ENCODE data around the gene CTSA.
A peak's percentile ranks its signal among the peaks of the same experiment; 100 is the strongest.

The CTSA gene

DNA sequence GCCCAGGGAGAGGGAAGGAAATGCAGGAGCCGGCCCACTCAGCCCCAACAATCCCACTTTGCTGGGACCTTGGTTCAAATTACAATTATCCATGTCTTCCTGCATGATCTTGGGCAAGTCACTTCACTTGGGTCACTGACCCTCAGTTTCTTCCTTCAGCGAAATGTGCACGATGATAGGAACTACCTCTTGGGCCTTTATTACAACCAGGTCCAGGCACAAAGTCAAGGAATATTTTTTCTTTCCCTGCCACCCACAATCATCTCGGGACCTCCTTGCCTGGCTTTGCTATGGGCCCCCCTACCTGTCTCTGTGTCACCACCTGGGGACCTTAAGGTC lies 21.2 kb downstream of the CTSA start:
- Histone ChIP-seq H3K9ac (ENCODE audit: low read depth, low read length) (peak overlapping the region; percentile 25; the same call in 1 of the 2 replicates), H3K27ac (ENCODE audit: low read length) (no peak overlapping the region), H3K36me3 (ENCODE audit: insufficient read depth, low read depth, low read length) (peaks cover 24% of the 10 kb centered on the region), H3K4me3 (ENCODE audit: low read length) (peak overlapping the region; percentile 73), H3K9me3 (ENCODE audit: insufficient read depth, low read depth, low read length) (no peaks in the 10 kb centered on the region), H3K27me3 (ENCODE audit: insufficient read depth, low read length) (no peaks in the 10 kb centered on the region), H3K4me1 (ENCODE audit: insufficient read depth, low read length) (peaks cover 3% of the 10 kb centered on the region; the same call in 1 of the 2 replicates)

DNA sequence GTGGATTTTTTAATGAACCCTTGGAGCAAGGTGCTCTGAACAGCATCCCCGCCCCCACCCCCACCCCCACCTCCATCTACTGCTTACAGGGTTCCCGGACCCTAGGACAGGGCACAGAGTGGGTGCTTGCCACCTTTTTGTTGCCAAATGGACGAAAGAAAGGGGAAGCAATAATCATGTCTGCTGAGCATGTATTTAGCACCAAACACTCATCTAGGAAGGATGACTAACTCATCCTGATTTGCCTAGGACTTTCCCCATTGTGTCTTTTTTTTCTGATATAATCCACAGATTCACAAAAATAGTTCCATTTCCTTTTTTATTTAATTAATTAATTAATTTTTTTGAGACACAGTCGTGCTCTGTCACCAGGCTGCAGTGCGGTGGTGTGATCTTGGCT lies 22.0 kb downstream of the CTSA start:
- H3K27ac ChIP-seq (ENCODE audit: low read length), result no peak overlapping the region
- peaks cover 16% of the 10 kb centered on the region for H3K36me3 ChIP-seq (ENCODE audit: insufficient read depth, low read depth, low read length)
- no peak overlapping the region for H3K9ac ChIP-seq (ENCODE audit: low read depth, low read length)
- H3K9me3 ChIP-seq (ENCODE audit: insufficient read depth, low read depth, low read length), result no peaks in the 10 kb centered on the region
- H3K4me3 ChIP-seq (ENCODE audit: low read length), result no peak overlapping the region
- H3K4me1 ChIP-seq (ENCODE audit: insufficient read depth, low read length), result peaks cover 3% of the 10 kb centered on the region; the same call in 1 of the 2 replicates
- H3K27me3 ChIP-seq (ENCODE audit: insufficient read depth, low read length), result no peaks in the 10 kb centered on the region

DNA sequence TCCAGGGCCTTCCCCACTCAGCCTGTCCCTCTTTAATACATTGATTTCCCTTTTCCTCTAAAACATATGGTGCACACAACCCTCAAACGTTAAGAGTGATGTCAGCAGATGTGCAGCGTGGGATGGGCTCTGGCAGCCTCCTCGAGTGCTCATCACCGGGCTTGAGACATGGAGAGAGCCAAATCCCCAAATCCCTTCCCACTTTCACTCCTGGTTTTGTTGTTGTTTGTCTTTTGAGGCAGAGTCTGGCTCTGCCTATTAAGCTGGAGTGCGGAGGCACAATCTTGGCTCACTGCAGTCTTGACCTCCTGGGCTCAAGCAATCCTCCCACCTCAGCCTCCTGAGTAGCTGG lies 26.6 kb downstream of the CTSA start:
- Histone ChIP-seq H3K27ac (ENCODE audit: low read length) (no peak overlapping the region), H3K9me3 (ENCODE audit: insufficient read depth, low read depth, low read length) (no peaks in the 10 kb centered on the region), H3K4me1 (ENCODE audit: insufficient read depth, low read length) (no peaks in the 10 kb centered on the region), H3K36me3 (ENCODE audit: insufficient read depth, low read depth, low read length) (no peaks in the 10 kb centered on the region), H3K9ac (ENCODE audit: low read depth, low read length) (no peak overlapping the region), H3K4me3 (ENCODE audit: low read length) (no peak overlapping the region), H3K27me3 (ENCODE audit: insufficient read depth, low read length) (no peaks in the 10 kb centered on the region)

DNA sequence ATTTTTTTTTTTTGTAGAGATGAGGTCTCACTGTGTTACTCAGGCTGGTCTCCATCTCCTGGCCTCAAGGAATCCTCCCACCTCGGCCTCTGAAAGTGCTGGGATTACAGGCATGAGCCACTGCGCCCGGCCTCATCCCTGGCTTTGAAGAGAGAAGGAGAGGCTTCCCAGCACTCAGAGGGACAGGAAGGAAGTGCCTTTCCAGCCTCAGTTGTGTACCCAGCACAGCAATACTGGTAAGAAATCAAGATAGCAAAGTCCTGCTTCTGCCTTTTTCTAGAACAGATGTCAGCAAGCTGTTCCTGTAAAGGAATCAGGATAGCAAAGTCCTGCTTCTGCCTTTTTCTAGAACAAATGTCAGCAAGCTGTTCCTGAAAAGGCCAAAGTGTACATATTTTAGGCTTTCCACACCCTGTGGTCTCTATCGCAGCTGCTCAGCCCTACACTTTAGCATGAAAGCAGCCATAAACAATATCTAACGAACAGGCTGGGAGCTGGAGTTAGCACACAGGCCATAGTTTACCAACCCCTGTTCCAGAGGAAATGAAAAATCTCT lies 27.1 kb downstream of the CTSA start:
- Histone ChIP-seq H3K9ac (ENCODE audit: low read depth, low read length) (no peak overlapping the region), H3K27me3 (ENCODE audit: insufficient read depth, low read length) (no peaks in the 10 kb centered on the region), H3K36me3 (ENCODE audit: insufficient read depth, low read depth, low read length) (no peaks in the 10 kb centered on the region), H3K27ac (ENCODE audit: low read length) (no peak overlapping the region), H3K4me3 (ENCODE audit: low read length) (no peak overlapping the region), H3K9me3 (ENCODE audit: insufficient read depth, low read depth, low read length) (no peaks in the 10 kb centered on the region), H3K4me1 (ENCODE audit: insufficient read depth, low read length) (no peaks in the 10 kb centered on the region)

DNA sequence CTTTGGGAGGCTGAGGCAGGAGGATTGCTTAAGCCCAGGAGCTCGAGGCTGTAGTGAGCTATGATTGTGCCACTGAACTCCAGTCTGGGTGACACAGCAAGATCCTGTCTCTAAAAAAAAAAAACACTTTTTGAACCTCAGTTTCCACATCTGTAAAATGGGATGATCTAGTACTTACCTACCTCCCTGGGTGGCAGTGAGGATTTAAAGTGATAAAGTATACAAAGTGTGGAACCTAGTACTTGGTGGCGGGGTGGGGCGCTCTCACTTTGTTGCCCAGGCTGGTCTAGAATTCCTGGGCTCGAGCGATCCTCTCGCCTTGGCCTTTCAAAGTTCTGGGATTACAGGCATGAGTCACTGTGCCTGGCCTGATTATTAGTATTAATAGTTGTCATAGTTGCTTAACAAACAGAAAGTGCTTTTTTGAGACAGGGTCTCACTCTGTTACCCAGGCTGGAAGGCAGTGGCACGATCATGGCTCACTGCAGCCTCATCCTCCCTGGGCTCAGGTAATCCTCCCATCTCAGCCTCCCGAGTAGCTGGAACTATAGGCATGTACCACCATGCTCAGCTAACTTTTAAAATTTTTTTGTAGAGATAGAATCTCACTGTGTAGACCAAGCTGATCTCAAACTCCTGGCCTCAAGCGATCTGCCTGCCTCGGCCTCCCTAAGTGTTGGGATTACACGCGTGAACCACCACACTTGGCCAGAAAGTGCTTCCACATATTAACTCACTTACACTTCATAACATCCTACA lies 27.8 kb downstream of the CTSA start:
- no peaks in the 10 kb centered on the region for H3K4me1 ChIP-seq (ENCODE audit: insufficient read depth, low read length)
- H3K9me3 ChIP-seq (ENCODE audit: insufficient read depth, low read depth, low read length), result no peaks in the 10 kb centered on the region
- no peaks in the 10 kb centered on the region for H3K27me3 ChIP-seq (ENCODE audit: insufficient read depth, low read length)
- H3K9ac ChIP-seq (ENCODE audit: low read depth, low read length), result no peak overlapping the region
- no peak overlapping the region for H3K4me3 ChIP-seq (ENCODE audit: low read length)
- no peaks in the 10 kb centered on the region for H3K36me3 ChIP-seq (ENCODE audit: insufficient read depth, low read depth, low read length)
- no peak overlapping the region for H3K27ac ChIP-seq (ENCODE audit: low read length)

DNA sequence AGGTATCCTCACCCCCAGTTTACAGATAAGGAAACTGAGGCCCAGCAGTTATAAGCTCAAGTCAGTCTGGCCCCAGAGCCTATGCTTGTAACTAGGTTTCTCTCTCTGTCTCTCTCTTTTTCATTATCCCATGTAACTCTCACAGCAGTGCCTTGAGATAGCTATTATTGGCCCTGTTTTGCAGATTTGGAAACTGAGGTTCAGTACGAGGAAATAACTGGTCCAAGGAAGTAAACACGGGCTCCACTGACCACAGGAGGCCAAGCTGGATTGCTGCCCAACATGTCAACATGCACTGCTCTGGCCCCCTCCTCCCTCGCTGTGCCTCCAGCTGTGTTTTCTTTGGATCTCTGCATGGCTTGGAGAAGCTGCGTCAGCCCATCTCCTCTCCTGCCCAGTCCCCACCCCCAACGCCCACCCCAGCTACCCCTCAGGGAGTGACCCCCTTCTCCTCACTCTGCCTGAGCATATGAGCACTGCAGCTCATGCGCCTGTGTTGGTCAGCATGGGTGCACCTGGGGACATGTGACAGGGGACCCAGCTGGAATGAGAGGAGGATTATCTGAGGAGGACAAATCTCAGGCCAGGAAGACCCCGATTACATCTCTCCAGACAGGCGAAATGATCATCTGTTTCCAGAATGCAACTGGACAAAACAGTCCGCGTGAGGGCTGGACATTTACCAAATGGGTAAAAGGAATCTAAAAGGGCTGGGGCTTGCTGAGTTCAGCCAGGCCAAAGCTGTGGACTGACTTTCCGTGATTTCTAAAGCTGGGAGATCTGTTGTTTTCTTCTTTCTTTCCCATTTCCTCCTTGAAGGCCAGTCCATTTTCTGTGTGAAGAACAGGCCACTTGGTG lies 28.6 kb downstream of the CTSA start:
- no peak overlapping the region for H3K27ac ChIP-seq (ENCODE audit: low read length)
- H3K4me1 ChIP-seq (ENCODE audit: insufficient read depth, low read length), result no peaks in the 10 kb centered on the region
- no peak overlapping the region for H3K4me3 ChIP-seq (ENCODE audit: low read length)
- no peaks in the 10 kb centered on the region for H3K27me3 ChIP-seq (ENCODE audit: insufficient read depth, low read length)
- no peak overlapping the region for H3K9ac ChIP-seq (ENCODE audit: low read depth, low read length)
- H3K36me3 ChIP-seq (ENCODE audit: insufficient read depth, low read depth, low read length), result no peaks in the 10 kb centered on the region
- H3K9me3 ChIP-seq (ENCODE audit: insufficient read depth, low read depth, low read length), result no peaks in the 10 kb centered on the region

DNA sequence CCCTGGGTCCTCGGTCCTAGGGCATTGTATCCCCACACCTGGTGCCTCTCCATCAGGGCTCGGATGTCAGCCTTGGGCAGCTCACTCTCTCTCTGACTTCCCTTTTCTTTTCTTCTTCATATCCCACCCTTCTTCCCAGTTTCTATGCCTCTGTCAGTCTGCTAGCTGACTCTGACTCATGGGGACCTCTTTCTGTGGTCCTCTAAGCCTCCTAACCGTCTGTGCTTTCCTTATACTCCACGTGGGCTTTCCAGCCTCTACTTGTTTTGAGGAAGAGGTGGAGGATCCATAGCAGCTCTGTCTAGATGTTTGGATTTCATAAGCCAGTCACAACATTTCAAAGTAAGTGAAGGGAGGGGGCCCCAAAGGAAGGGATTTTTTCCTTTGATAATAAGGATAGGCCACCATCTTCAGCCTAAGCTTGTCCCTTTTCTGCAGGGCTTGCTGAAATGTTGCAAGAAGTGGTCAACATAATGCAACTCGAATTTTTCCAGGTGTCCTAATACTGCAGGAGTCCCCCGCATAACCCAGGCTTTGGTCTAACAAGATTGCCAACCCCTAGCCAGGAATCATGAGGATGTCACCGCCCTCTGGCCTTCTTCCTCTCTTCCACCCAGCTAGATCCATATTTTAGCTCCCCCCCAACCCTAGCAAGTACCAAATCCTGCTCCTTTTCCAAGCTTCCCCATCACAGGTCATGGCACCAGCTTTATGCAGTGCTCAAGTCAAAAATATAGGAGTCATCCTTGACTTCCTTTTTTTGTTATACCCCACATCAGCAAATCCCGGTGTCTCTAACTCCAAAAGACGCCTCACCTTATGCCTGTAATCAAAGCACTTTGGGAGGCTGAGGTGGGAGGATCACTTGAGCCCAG lies 29.6 kb downstream of the CTSA start:
- H3K4me1 ChIP-seq (ENCODE audit: insufficient read depth, low read length), result no peaks in the 10 kb centered on the region
- no peaks in the 10 kb centered on the region for H3K9me3 ChIP-seq (ENCODE audit: insufficient read depth, low read depth, low read length)
- no peak overlapping the region for H3K4me3 ChIP-seq (ENCODE audit: low read length)
- no peaks in the 10 kb centered on the region for H3K36me3 ChIP-seq (ENCODE audit: insufficient read depth, low read depth, low read length)
- H3K27me3 ChIP-seq (ENCODE audit: insufficient read depth, low read length), result no peaks in the 10 kb centered on the region
- H3K27ac ChIP-seq (ENCODE audit: low read length), result no peak overlapping the region
- no peak overlapping the region for H3K9ac ChIP-seq (ENCODE audit: low read depth, low read length)

DNA sequence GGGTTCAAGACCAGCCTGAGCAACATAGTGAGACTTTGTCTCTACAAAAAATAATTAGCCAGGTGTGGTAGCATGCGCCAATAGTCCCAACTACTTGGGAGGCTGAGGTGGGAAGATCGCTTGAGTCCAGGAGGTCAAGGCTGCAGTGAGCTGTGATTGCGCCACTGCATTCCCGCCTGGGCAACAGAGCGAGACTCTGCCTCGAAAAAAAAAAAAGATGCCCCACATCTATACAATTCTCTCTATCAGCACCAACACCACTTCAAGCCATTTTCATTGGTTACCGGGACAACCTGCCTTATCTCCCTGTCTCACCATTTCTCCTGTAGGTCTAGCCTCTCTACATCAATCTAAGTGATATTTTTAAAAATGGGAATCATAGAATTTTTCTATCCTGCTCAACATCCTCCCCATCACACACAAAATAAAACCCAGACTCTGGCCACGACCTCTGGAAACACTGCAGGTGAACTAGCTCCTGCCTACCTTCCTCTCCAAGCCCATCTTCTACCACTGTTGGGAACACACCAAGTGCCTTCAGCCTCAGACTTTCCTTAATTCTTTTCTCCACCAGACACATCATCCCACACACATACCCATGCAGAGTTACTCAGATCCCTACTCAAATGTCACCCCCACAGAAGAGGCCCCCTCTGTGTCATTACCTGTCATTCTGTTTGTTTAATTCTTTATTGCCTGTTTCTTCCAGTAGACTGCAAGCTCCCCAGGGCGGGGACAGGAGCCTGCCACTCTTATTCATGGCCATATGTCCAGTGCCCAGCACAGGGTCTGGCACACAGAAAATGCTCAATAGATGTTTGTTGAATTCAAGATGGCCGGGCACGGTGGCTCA lies 30.4 kb downstream of the CTSA start:
- Histone ChIP-seq H3K27ac (ENCODE audit: low read length) (no peak overlapping the region), H3K4me1 (ENCODE audit: insufficient read depth, low read length) (no peaks in the 10 kb centered on the region; the same call in 1 of the 2 replicates), H3K27me3 (ENCODE audit: insufficient read depth, low read length) (no peaks in the 10 kb centered on the region), H3K9me3 (ENCODE audit: insufficient read depth, low read depth, low read length) (no peaks in the 10 kb centered on the region), H3K4me3 (ENCODE audit: low read length) (no peak overlapping the region), H3K36me3 (ENCODE audit: insufficient read depth, low read depth, low read length) (no peaks in the 10 kb centered on the region), H3K9ac (ENCODE audit: low read depth, low read length) (no peak overlapping the region)

DNA sequence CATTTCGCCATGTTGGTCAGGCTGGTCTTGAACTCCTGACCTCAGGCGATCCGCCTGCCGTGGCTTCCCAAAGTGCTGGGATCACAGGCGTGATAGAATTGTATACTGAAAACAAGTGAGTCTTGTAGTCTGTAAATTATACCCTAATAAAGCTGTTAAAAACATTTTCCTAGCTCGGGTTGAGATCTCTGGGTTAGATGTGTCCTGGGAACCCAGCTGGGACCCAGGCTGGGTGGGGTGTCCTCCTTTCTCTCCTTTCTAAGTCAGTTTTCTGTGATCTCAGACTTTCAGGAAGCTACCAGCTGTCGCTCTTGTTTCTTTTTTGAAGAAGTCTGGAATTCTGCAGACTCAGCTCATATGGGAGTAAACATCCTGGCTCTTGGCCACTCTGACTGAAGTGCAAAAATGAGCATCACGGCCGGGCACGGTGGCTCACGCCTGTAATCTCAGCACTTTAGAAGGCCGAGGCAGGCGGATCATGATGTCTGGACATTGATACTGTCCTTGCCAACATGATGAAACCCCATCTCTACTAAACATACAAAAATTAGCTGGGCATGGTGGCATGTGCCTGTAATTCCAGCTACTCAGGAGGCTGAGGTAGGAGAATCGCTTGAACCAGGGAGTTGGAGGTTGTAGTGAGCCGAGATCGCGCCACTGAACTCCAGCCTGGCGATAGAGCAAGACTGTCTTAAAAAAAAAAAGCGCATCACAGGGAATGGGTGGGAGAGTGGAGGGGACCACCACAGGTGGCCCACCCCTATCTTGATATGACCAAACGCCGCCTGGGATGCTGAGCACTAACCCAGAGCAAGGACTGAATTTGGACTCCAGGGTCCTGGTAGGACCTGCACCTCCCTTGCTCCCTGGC lies 33.5 kb downstream of the CTSA start:
- no peaks in the 10 kb centered on the region; the same call in 1 of the 2 replicates for H3K4me1 ChIP-seq (ENCODE audit: insufficient read depth, low read length)
- no peak overlapping the region for H3K27ac ChIP-seq (ENCODE audit: low read length)
- H3K27me3 ChIP-seq (ENCODE audit: insufficient read depth, low read length), result no peaks in the 10 kb centered on the region
- H3K36me3 ChIP-seq (ENCODE audit: insufficient read depth, low read depth, low read length), result no peaks in the 10 kb centered on the region
- no peak overlapping the region for H3K4me3 ChIP-seq (ENCODE audit: low read length)
- no peaks in the 10 kb centered on the region for H3K9me3 ChIP-seq (ENCODE audit: insufficient read depth, low read depth, low read length)
- no peak overlapping the region for H3K9ac ChIP-seq (ENCODE audit: low read depth, low read length)

DNA sequence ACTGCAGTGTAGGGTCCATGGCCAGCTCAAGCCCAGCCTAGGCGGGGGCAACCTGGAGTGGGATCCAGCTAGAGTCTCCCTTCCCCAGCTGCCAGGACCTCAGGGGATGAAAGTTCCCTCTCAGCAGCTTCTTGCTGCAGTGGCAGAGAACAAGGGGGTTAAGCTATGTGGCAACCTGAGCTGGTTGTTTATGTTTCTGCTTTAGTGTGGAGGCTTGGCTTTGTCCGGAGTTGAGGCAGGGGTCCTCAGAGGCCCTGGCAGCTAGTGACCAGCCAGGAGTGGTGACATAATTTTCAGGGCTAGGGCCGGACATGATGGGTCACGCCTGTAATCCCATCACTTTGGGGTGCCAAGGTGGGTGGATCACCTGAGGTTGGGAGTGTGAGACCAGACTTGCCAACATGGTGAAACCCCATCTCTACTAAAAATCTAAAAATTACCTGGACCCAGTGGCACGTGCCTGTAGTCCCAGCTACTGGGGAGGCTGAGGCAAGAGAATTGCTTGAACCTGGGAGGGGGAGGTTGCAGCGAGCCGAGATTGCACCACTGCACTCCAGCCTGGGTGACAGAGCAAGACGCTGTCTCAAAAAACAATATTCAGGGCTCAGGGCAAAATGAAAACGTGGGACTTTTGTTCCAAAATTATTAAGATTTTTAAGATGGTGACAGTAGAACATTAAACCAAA lies 34.8 kb downstream of the CTSA start:
- H3K27me3 ChIP-seq (ENCODE audit: insufficient read depth, low read length), result no peaks in the 10 kb centered on the region
- no peak overlapping the region for H3K9ac ChIP-seq (ENCODE audit: low read depth, low read length)
- H3K4me3 ChIP-seq (ENCODE audit: low read length), result no peak overlapping the region
- no peak overlapping the region for H3K27ac ChIP-seq (ENCODE audit: low read length)
- no peaks in the 10 kb centered on the region for H3K9me3 ChIP-seq (ENCODE audit: insufficient read depth, low read depth, low read length)
- no peaks in the 10 kb centered on the region for H3K36me3 ChIP-seq (ENCODE audit: insufficient read depth, low read depth, low read length)
- H3K4me1 ChIP-seq (ENCODE audit: insufficient read depth, low read length), result no peaks in the 10 kb centered on the region; the same call in 1 of the 2 replicates

Data from iPS-20b (cell line).